CD4-positive, CD25-positive, alpha-beta regulatory T cell (primary cell): ENCODE results near the gene VCX3B. TPM values are rescaled to one million over a fixed set of nuclear protein-coding genes. Genes with fewer than 3 reads are reported as not detected.
"Not testable (repeated sequence)": the region's sequence is repeated elsewhere in the genome, so short reads cannot be mapped to it uniquely, and the experiment has no call there.

Experiments used
- ATAC-seq, 2 donors: fragments of 150-1000 bp; cut with Tn5 transposase; one replicate each; pipeline ENCODE4 v1.10.0; 2021; ENCODE audit warnings: low read depth in 2 of 2, moderate number of reproducible peaks in 2 of 2, moderate library complexity in 1 of 2
- DNase-seq, 3 donors: peaks; one replicate each; pipeline versions ENCODE4 v3.0.0 to v3.0.0-alpha.2; 2012 to 2022; ENCODE audit warnings: mixed read lengths in 1 of 3
- H3K27ac ChIP-seq: one replicate; pipeline ENCODE4 v1.7.0; 2013; ENCODE audit warnings: mild to moderate bottlenecking, low read length; ENCODE audit not compliant: insufficient read depth, poor library complexity, severe bottlenecking
- H3K27me3 ChIP-seq: one replicate; pipeline ENCODE4 v1.7.0; 2013; ENCODE audit warnings: low read length; ENCODE audit not compliant: control insufficient read depth, insufficient read depth
- H3K36me3 ChIP-seq: one replicate; pipeline ENCODE4 v1.7.0; 2013; ENCODE audit warnings: mild to moderate bottlenecking, low read length, moderate library complexity; ENCODE audit not compliant: control insufficient read depth, insufficient read depth
- H3K4me1 ChIP-seq: 2 replicates; pipeline ENCODE4 v1.7.0; 2013; ENCODE audit warnings: mild to moderate bottlenecking, low read length; ENCODE audit not compliant: insufficient read depth, control insufficient read depth, poor library complexity, severe bottlenecking
- H3K4me3 ChIP-seq: one replicate; pipeline ENCODE4 v1.7.0; 2013; ENCODE audit warnings: low read depth, mild to moderate bottlenecking, low read length, moderate library complexity
- H3K9me3 ChIP-seq, 2 experiments: 1 replicate in 1 of 2; 2 replicates in 1 of 2; pipeline ENCODE4 v1.7.0; 2013; ENCODE audit warnings: low read length in 2 of 2, mild to moderate bottlenecking in 1 of 2, moderate library complexity in 1 of 2; ENCODE audit not compliant: control insufficient read depth in 2 of 2
- H3K27ac Mint-ChIP-seq, 3 donors: one replicate each; pipeline ENCODE4 v1.8.0; 2020 to 2022; ENCODE audit warnings: mild to moderate bottlenecking in 3 of 3, mixed read lengths in 3 of 3, moderate library complexity in 2 of 3
- H3K27me3 Mint-ChIP-seq: one replicate; pipeline ENCODE4 v1.8.0; 2022; ENCODE audit warnings: mild to moderate bottlenecking, mixed read lengths
- H3K36me3 Mint-ChIP-seq: one replicate; pipeline ENCODE4 v1.8.0; 2020; ENCODE audit warnings: mixed read lengths
- H3K4me1 Mint-ChIP-seq, 4 donors: one replicate each; pipeline ENCODE4 v1.8.0; 2020 to 2022; ENCODE audit warnings: mixed read lengths in 4 of 4, mild to moderate bottlenecking in 1 of 4
- H3K4me3 Mint-ChIP-seq, 4 donors: one replicate each; pipeline ENCODE4 v1.8.0; 2020 to 2022; ENCODE audit warnings: mild to moderate bottlenecking in 4 of 4, mixed read lengths in 4 of 4, moderate library complexity in 3 of 4
- H3K9me3 Mint-ChIP-seq, 7 donors: one replicate each; pipeline ENCODE4 v1.8.0; 2020 to 2022; ENCODE audit warnings: mixed read lengths in 7 of 7, mild to moderate bottlenecking in 3 of 7, moderate library complexity in 2 of 7
- polyA plus RNA-seq, 4 donors: library from polyadenylated mRNA; unstranded; fragments of 300-500 nt; fragmentation: Illumina TruSeq; gene quantifications; one replicate each; pipeline ENCODE4 v1.2.3, GENCODE V29; 2021
- total RNA-seq: library from RNA; stranded (reverse); gene quantifications from one replicate; pipeline ENCODE4 v1.2.3, GENCODE V29; 2022

VCX3B gene
- total and polyA plus RNA-seq, 5 donors from 2014 or later: not detected

GRCh38 chrX:8447368-8447767 is 17.3 kb upstream of the VCX3B start:
- no peaks in the 10 kb centered on the region for H3K9me3 ChIP-seq
- ATAC-seq (no peak), DNase-seq (no peak)
- peaks cover 0 to 8% (median 4%) of the 10 kb centered on the region in 7 donors for H3K9me3 Mint-ChIP-seq
- H3K27me3 ChIP-seq: no peaks in the 10 kb centered on the region
- H3K4me1 Mint-ChIP-seq: no peaks in the 10 kb centered on the region
- no peaks in the 10 kb centered on the region for H3K36me3 ChIP-seq
- H3K36me3 Mint-ChIP-seq: no peaks in the 10 kb centered on the region
- no peak overlapping the region for H3K27ac ChIP-seq
- H3K27ac Mint-ChIP-seq: no peak overlapping the region
- H3K4me1 ChIP-seq: no peaks in the 10 kb centered on the region
- no peak overlapping the region for H3K4me3 Mint-ChIP-seq
- no peaks in the 10 kb centered on the region for H3K27me3 Mint-ChIP-seq
- H3K4me3 ChIP-seq: no peak overlapping the region

GRCh38 chrX:8452343-8452742 is 12.3 kb upstream of the VCX3B start:
- H3K27me3 Mint-ChIP-seq, H3K9me3 ChIP-seq, H3K4me1 ChIP-seq, H3K36me3 Mint-ChIP-seq, H3K36me3 ChIP-seq, H3K4me3 Mint-ChIP-seq, ATAC-seq, H3K27ac ChIP-seq, H3K4me3 ChIP-seq, H3K4me1 Mint-ChIP-seq, H3K27me3 ChIP-seq, H3K27ac Mint-ChIP-seq, DNase-seq: not testable (repeated sequence)
- peaks cover 0 to 12% (median 6%) of the 10 kb centered on the region in 7 donors for H3K9me3 Mint-ChIP-seq

GRCh38 chrX:8453611-8454010 is 11.0 kb upstream of the VCX3B start:
- no peak overlapping the region for H3K4me3 ChIP-seq
- Mint-ChIP-seq H3K27ac (no peak overlapping the region), H3K4me1 (no peaks in the 10 kb centered on the region), H3K9me3 (peaks cover 0 to 12% (median 7%) of the 10 kb centered on the region in 7 donors), H3K36me3 (no peaks in the 10 kb centered on the region), H3K27me3 (no peaks in the 10 kb centered on the region), H3K4me3 (no peak overlapping the region)
- no peaks in the 10 kb centered on the region for H3K4me1 ChIP-seq
- no peaks in the 10 kb centered on the region for H3K9me3 ChIP-seq
- H3K27me3 ChIP-seq: no peaks in the 10 kb centered on the region
- H3K36me3 ChIP-seq: no peaks in the 10 kb centered on the region
- ATAC-seq: no peak
- H3K27ac ChIP-seq: no peak overlapping the region
- no peak for DNase-seq

- H3K4me1 Mint-ChIP-seq: no peaks in the 10 kb centered on the region
- Histone ChIP-seq H3K4me1 (no peaks in the 10 kb centered on the region), H3K9me3 (no peaks in the 10 kb centered on the region), H3K27ac (no peak overlapping the region), H3K36me3 (no peaks in the 10 kb centered on the region), H3K4me3 (no peak overlapping the region), H3K27me3 (no peaks in the 10 kb centered on the region)
- H3K36me3 Mint-ChIP-seq: no peaks in the 10 kb centered on the region
- no peaks in the 10 kb centered on the region for H3K27me3 Mint-ChIP-seq
- DNase-seq: no peak
- no peak overlapping the region for H3K4me3 Mint-ChIP-seq
- H3K9me3 Mint-ChIP-seq: peaks cover 0 to 14% (median 7%) of the 10 kb centered on the region in 7 donors
- H3K27ac Mint-ChIP-seq: no peak overlapping the region
- ATAC-seq: no peak
Measured at GRCh38 chrX:8455557-8455956, 9.1 kb upstream of the VCX3B start.

GRCh38 chrX:8462488-8462887 is 2.1 kb upstream of the VCX3B start:
- Histone ChIP-seq H3K4me1 (no peaks in the 10 kb centered on the region), H3K36me3 (no peaks in the 10 kb centered on the region), H3K27me3 (no peaks in the 10 kb centered on the region), H3K27ac (no peak overlapping the region), H3K9me3 (no peaks in the 10 kb centered on the region), H3K4me3 (no peak overlapping the region)
- Mint-ChIP-seq H3K4me3 (no peak overlapping the region), H3K27ac (no peak overlapping the region), H3K9me3 (peaks cover 0 to 10% (median 3%) of the 10 kb centered on the region in 7 donors), H3K4me1 (no peaks in the 10 kb centered on the region), H3K27me3 (no peaks in the 10 kb centered on the region), H3K36me3 (no peaks in the 10 kb centered on the region)
- ATAC-seq (no peak), DNase-seq (no peak)

GRCh38 chrX:8484360-8484949 is 19.8 kb downstream of the VCX3B start:
- Histone ChIP-seq H3K27me3 (no peaks in the 10 kb centered on the region), H3K36me3 (no peaks in the 10 kb centered on the region), H3K4me1 (no peaks in the 10 kb centered on the region), H3K4me3 (no peak overlapping the region), H3K27ac (no peak overlapping the region), H3K9me3 (no peaks in the 10 kb centered on the region)
- DNase-seq (no peak), ATAC-seq (no peak)
- H3K36me3 Mint-ChIP-seq: no peaks in the 10 kb centered on the region
- peaks cover 0 to 5% (median 2%) of the 10 kb centered on the region in 7 donors for H3K9me3 Mint-ChIP-seq
- H3K27me3 Mint-ChIP-seq: no peaks in the 10 kb centered on the region
- H3K4me3 Mint-ChIP-seq: no peak overlapping the region
- H3K4me1 Mint-ChIP-seq: no peaks in the 10 kb centered on the region
- H3K27ac Mint-ChIP-seq: no peak overlapping the region

GRCh38 chrX:8495036-8495435 is 30.4 kb downstream of the VCX3B start:
- not testable (repeated sequence) for H3K27me3 Mint-ChIP-seq, H3K36me3 Mint-ChIP-seq, H3K4me1 ChIP-seq, ATAC-seq, H3K4me3 Mint-ChIP-seq, H3K27me3 ChIP-seq, H3K27ac ChIP-seq, H3K4me3 ChIP-seq, H3K9me3 Mint-ChIP-seq, H3K9me3 ChIP-seq, H3K36me3 ChIP-seq, DNase-seq, H3K27ac Mint-ChIP-seq, H3K4me1 Mint-ChIP-seq

- H3K9me3 ChIP-seq: no peaks in the 10 kb centered on the region
- H3K27ac Mint-ChIP-seq: no peak overlapping the region
- H3K9me3 Mint-ChIP-seq: peaks cover 0 to 2% (median 0%) of the 10 kb centered on the region in 7 donors
- no peaks in the 10 kb centered on the region for H3K4me1 ChIP-seq
- no peaks in the 10 kb centered on the region for H3K4me1 Mint-ChIP-seq
- no peak overlapping the region for H3K27ac ChIP-seq
- no peak overlapping the region for H3K4me3 Mint-ChIP-seq
- no peaks in the 10 kb centered on the region for H3K36me3 Mint-ChIP-seq
- H3K36me3 ChIP-seq: no peaks in the 10 kb centered on the region
- ATAC-seq (no peak), DNase-seq (no peak)
- no peaks in the 10 kb centered on the region for H3K27me3 ChIP-seq
- H3K27me3 Mint-ChIP-seq: no peaks in the 10 kb centered on the region
- H3K4me3 ChIP-seq: no peak overlapping the region
Measured at GRCh38 chrX:8500203-8500602, 35.6 kb downstream of the VCX3B start.
